ENCODE results near the gene ZMYND8. TPM values are rescaled to one million over a fixed set of nuclear protein-coding genes. Genes with fewer than 3 reads are reported as not detected.
A peak's percentile ranks its signal among the peaks of the same experiment; 100 is the strongest.

The ZMYND8 gene
- polyA plus RNA-seq, 3 donors = 1.4 to 13.8 (median 5.8) TPM

DNA sequence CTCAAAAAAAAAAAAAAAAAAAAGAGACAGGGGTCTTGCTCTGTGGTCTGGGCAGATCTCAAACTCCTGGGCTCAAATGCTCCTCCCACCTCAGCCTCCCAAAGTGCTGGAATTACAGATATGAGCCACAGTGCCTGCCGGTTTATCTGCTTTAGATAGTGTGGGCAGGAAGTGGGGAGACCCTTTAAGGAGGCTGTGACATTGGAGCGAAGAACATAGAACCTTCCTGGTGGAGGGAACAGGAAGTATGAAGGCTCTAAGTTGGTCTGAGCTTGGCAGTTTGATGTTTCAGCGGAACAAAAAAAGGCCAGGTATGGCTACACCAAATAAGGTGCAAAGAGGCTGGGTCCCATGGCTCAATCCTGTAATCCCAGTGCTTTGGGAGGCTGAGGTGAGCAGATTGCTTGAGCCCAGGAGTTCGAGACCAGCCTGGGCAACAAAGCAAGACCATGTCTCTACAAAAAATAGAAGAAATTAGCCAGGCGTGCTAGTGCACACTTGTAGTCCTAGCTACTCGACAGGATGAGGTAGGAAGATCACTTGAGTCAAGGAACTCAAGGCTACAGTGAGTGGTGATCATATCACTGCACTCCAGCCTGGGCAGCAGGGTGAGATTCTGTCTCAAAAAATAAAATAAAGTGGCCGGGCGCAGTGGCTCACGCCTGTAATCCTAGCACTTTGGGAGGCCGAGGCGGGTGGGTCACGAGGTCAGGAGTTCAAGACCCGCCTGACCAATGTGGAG, 8.7 kb upstream of the ZMYND8 start:
- H3K4me1 ChIP-seq (ENCODE audit: control insufficient read depth in 1 of 2, insufficient read depth in 2 of 2, low read length in 2 of 2) = peaks cover 22% of the 10 kb centered on the region in 2 donors
- Mint-ChIP-seq H3K36me3 (peaks cover 2% of the 10 kb centered on the region in 2 donors), H3K4me3 (no peak overlapping the region), H3K27me3 (ENCODE audit: low read depth in 3 of 3) (peaks cover 0 to 3% (median 1%) of the 10 kb centered on the region in 3 donors), H3K9me3 (peaks cover 0 to 2% (median 0%) of the 10 kb centered on the region in 7 donors), H3K27ac (no peak overlapping the region), H3K4me1 (peaks cover 24% of the 10 kb centered on the region)
- H2AFZ ChIP-seq (ENCODE audit: insufficient read depth, low read depth, low read length, poor library complexity, severe bottlenecking) = peak overlapping the region; percentile 52
- H4K20me1 ChIP-seq (ENCODE audit: insufficient read depth, low read length) = no peaks in the 10 kb centered on the region
- WGBS (ENCODE audit: insufficient coverage) = 76% methylated on average over 12 of the region's 13 CpGs
- no peak overlapping the region for H3K27ac ChIP-seq (ENCODE audit: low read depth in 1 of 2, low read length in 2 of 2)
- intact Hi-C loops (cut with micrococcal nuclease) = no loop called here
- TF ChIP-seq, protein P1, sequence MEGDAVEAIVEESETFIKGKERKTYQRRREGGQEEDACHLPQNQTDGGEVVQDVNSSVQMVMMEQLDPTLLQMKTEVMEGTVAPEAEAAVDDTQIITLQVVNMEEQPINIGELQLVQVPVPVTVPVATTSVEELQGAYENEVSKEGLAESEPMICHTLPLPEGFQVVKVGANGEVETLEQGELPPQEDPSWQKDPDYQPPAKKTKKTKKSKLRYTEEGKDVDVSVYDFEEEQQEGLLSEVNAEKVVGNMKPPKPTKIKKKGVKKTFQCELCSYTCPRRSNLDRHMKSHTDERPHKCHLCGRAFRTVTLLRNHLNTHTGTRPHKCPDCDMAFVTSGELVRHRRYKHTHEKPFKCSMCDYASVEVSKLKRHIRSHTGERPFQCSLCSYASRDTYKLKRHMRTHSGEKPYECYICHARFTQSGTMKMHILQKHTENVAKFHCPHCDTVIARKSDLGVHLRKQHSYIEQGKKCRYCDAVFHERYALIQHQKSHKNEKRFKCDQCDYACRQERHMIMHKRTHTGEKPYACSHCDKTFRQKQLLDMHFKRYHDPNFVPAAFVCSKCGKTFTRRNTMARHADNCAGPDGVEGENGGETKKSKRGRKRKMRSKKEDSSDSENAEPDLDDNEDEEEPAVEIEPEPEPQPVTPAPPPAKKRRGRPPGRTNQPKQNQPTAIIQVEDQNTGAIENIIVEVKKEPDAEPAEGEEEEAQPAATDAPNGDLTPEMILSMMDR (IDR thresholded peaks at IDR 0.05) = no peak
- no peak overlapping the region for H3K9ac ChIP-seq (ENCODE audit: insufficient read depth, low read length, poor library complexity, severe bottlenecking)
- no peak overlapping the region for H3K4me2 ChIP-seq (replicated peaks; ENCODE audit: extremely low read depth, low read length, poor library complexity, severe bottlenecking)
- H3K36me3 ChIP-seq (replicated peaks in 1 of 2; ENCODE audit: control insufficient read depth in 1 of 2, insufficient read depth in 2 of 2, low read length in 2 of 2) = no peaks in the 10 kb centered on the region
- H3K9me3 ChIP-seq (replicated peaks in 1 of 2; ENCODE audit: control insufficient read depth in 1 of 2, insufficient read depth in 1 of 2, low read length in 2 of 2) = no peaks in the 10 kb centered on the region
- H3K79me2 ChIP-seq (ENCODE audit: insufficient read depth, low read length) = no peaks in the 10 kb centered on the region
- no peaks in the 10 kb centered on the region for H3K27me3 ChIP-seq (ENCODE audit: control insufficient read depth in 2 of 2, insufficient read depth in 2 of 2, low read length in 2 of 2)
- no peak for DNase-seq
- H3K4me3 ChIP-seq (replicated peaks in 1 of 3; ENCODE audit: low read depth in 2 of 3, low read length in 3 of 3) = no peak overlapping the region

DNA sequence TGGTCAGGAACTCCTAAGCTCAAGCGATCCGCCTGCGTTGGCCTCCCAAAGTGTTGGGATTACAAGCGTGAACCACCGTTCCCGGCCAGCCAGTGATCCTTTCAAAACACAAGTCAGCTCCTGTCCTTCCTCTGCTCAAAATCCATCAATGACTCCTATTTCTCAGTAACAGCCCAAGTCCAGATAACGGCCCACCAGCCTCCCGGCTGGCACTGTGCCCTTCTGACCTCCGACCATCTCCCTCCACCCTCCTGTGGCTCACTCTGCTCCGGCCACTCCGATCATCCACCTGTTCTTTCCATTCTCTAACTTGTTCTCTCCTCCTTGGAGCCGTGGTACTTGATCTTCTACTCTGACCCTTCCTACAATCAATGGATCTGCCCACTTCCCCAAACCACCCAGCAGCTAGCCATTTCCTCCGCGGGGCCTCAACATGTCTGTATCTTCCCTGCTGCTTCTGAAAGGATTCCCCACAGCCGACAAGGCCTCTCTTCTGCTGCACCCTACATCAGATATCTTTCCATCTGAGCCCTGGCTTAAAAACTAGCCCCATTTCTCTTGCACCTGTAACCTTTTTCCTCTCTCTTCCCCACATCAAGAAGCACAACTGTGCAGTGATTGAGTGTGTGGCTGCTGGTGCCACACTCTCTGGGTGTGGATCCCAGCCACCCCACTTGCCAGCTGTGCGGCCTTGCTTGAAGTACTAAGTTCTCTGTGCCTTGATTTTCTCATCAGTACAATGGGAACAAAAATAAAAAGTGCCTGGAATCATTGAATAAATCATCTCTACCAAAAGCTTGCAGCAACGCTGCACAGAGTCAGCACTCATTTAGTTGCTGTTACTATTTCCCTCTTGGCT, 6.1 kb upstream of the ZMYND8 start:
- peaks cover 0 to 1% (median 0%) of the 10 kb centered on the region in 3 donors for H3K27me3 Mint-ChIP-seq (ENCODE audit: low read depth in 3 of 3)
- peak overlapping the region; percentile 28 to 60 for H3K4me3 Mint-ChIP-seq
- TF ChIP-seq, protein P1 (IDR thresholded peaks at IDR 0.05) = no peak
- 71% methylated on average over 15 of the region's 17 CpGs for WGBS (ENCODE audit: insufficient coverage)
- peaks cover 51% of the 10 kb centered on the region for H3K4me1 Mint-ChIP-seq
- H4K20me1 ChIP-seq (ENCODE audit: insufficient read depth, low read length) = no peaks in the 10 kb centered on the region
- H3K9me3 Mint-ChIP-seq = no peaks in the 10 kb centered on the region
- H3K27me3 ChIP-seq (ENCODE audit: control insufficient read depth in 2 of 2, insufficient read depth in 2 of 2, low read length in 2 of 2) = no peaks in the 10 kb centered on the region
- peaks cover 48% of the 10 kb centered on the region in 2 donors for H3K4me1 ChIP-seq (ENCODE audit: control insufficient read depth in 1 of 2, insufficient read depth in 2 of 2, low read length in 2 of 2)
- H3K36me3 ChIP-seq (replicated peaks in 1 of 2; ENCODE audit: control insufficient read depth in 1 of 2, insufficient read depth in 2 of 2, low read length in 2 of 2) = no peaks in the 10 kb centered on the region
- intact Hi-C loops (cut with micrococcal nuclease) = loop anchor here in 1 of 2 donors (5.0 kb wide), 1 partner anchor 45 kb away; no protein-coding TSS in a partner anchor
- DNase-seq = peak in 1 of 3 donors; percentile 20
- no peaks in the 10 kb centered on the region for H3K79me2 ChIP-seq (ENCODE audit: insufficient read depth, low read length)
- H3K4me2 ChIP-seq (replicated peaks; ENCODE audit: extremely low read depth, low read length, poor library complexity, severe bottlenecking) = peak overlapping the region; percentile 39
- no peaks in the 10 kb centered on the region for H3K9me3 ChIP-seq (replicated peaks in 1 of 2; ENCODE audit: control insufficient read depth in 1 of 2, insufficient read depth in 1 of 2, low read length in 2 of 2)
- no peak overlapping the region for H3K9ac ChIP-seq (ENCODE audit: insufficient read depth, low read length, poor library complexity, severe bottlenecking)
- H3K27ac Mint-ChIP-seq = peak overlapping the region in 3 of 7 donors; percentile 2 to 84 (median 22)
- no peak overlapping the region for H3K27ac ChIP-seq (ENCODE audit: low read depth in 1 of 2, low read length in 2 of 2)
- peaks cover 5% of the 10 kb centered on the region in 2 donors for H3K36me3 Mint-ChIP-seq
- H3K4me3 ChIP-seq (replicated peaks in 1 of 3; ENCODE audit: low read depth in 2 of 3, low read length in 3 of 3) = no peak overlapping the region
- H2AFZ ChIP-seq (ENCODE audit: insufficient read depth, low read depth, low read length, poor library complexity, severe bottlenecking) = peak overlapping the region; percentile 84

Data from CD14-positive monocyte (primary cell).